SK-MEL-5 (cell line): ENCODE measurements around the gene RNF186. TPM values are rescaled to one million over a fixed set of nuclear protein-coding genes. Genes with fewer than 3 reads are reported as not detected.

Source experiments
- DNase-seq: peaks from one replicate; pipeline ENCODE4 v3.0.0-alpha.2; 2016; ENCODE audit warnings: low read depth, low spot score
- in situ Hi-C: cut with HindIII; loops from 2 replicates; pipeline ENCODE4 v1.10.0; 2016; ENCODE audit warnings: low sequenced_read_pairs, high pct_unique_total_duplicates, low pct_unique_long_range_greater_than_20kb
- total RNA-seq: library from RNA; depleted of rRNA; stranded (reverse); fragments of >200 nt; shearing (Covaris generic); gene quantifications from 2 replicates; pipeline ENCODE4 v1.2.3, GENCODE V29; 2014; rRNA removed

The RNF186 gene
- total RNA-seq, 1 experiment from 2014 or later: not detected

DNA sequence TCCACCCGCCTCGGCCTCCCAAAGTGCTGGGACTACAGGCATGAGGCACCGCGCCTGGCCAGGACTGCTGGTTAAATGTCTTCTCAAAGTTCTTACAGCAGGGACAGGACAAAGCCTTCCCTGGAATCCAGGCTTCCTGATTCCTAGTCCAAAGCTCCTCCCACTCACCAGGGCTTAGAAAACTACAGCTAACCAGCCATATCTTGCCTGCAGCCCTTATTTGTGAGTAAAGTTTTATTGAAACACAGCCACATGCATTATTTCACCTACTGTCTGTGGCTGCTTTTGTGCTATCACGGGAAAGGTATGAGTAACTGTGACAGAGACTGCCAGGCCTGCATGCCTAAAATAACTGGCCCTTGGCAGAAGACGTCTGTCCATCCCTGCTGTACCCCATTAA is 39.8 kb downstream of the RNF186 start:
- DNase-seq: no peak
- in situ Hi-C loops: no loop called here

GRCh38 chr1:19774180-19774785 is 40.8 kb downstream of the RNF186 start:
- in situ Hi-C loops: no loop called here
- DNase-seq: no peak

DNA sequence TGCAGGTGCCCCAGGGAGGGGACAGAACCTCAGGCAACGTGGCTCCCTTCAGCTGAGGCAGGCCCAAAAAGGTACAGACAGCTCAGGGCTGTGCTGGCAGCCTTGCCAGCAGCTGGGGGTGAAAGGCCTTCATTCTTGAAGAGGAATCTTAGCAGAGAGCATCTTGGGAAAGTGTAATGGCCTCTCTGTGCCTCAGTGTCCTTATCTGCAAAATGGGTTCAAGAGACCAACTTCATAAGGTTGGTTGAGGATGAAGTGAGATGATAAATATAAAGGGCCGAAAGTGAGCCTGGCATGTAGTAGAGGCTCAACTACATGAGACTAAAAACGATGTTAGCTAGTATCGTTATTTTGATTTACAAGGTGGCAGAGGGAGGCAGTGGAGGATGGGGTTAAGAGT is 41.6 kb downstream of the RNF186 start:
- in situ Hi-C loops: no loop called here
- DNase-seq: no peak

DNA sequence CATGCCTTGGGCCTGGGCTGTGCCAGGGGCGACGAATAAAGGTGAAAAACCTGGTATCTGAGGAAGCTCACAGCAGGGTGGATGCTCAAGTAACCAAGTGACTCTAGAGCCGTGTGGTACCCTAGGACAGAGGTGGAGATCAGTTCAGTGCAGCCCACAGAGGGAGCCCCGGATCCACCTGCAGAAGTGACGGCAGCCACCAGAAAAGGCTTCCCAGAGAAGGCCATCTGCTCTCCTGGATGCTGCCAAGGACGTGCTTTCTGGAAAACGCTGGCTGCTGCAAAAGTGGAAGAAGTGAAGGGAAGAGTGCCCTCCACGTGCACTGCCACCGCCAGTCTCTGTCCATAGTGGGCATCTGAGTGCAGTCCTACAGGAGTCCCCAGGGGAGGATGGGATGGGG is 43.0 kb downstream of the RNF186 start:
- in situ Hi-C loops: no loop called here
- DNase-seq: no peak

DNA sequence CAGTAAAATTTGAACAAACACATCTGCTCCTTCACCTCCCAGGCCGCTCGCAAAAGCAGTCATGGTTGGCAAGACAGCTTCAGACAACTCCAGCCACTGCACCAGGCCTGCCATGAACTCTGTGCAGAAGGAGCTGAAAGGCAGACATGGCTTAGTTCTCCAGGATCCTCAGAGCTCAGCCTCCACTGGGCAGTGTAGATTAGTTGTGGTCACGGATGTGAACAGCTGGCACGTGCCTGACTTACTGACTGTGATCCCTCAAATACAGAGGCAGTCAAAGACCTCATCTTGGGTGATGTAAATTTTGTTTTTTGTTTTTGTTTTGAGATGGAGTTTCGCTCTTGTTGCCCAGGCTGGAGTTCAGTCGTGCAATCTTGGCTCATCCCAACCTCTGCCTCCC is 43.7 kb downstream of the RNF186 start:
- in situ Hi-C loops: no loop called here
- no peak for DNase-seq

DNA sequence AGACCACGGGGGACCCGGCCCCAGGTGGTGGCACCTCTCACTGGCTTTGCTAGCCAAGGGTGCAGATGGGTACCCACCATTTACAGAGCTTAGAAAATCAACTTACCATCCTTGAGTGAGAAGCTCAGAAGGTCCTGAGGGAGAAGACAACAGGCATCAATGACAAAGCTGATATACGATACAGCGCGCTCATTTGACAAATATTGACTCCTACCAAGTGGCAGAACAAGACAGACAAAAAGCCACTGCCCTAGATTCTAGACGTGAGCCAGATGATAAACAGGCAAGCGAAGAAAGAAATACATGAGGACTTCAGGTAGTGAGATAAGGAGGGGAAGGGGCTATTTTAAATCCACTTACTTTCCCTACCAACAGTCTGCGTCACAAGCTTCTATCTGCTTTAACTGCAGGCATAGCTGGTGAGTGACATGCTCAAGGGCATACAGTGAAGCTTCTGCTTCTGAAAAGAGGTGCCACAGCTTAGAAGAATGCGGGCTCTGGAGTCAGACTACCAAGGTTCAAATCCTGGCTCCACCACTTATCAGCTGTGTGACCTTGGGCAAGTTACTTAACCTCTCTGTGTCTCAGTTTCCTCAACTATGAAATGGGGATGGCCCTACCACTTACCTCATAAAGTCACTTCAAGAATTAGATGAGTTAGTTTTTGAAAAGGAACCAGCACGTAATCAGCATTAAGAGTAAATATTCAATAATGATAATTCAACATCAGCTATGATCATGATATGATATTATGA is 44.5 kb downstream of the RNF186 start:
- in situ Hi-C loops: no loop called here
- DNase-seq: no peak

- in situ Hi-C loops: no loop called here
- DNase-seq: no peak
Observed at GRCh38 chr1:19769211-19769932, 45.7 kb downstream of the RNF186 start.

DNA sequence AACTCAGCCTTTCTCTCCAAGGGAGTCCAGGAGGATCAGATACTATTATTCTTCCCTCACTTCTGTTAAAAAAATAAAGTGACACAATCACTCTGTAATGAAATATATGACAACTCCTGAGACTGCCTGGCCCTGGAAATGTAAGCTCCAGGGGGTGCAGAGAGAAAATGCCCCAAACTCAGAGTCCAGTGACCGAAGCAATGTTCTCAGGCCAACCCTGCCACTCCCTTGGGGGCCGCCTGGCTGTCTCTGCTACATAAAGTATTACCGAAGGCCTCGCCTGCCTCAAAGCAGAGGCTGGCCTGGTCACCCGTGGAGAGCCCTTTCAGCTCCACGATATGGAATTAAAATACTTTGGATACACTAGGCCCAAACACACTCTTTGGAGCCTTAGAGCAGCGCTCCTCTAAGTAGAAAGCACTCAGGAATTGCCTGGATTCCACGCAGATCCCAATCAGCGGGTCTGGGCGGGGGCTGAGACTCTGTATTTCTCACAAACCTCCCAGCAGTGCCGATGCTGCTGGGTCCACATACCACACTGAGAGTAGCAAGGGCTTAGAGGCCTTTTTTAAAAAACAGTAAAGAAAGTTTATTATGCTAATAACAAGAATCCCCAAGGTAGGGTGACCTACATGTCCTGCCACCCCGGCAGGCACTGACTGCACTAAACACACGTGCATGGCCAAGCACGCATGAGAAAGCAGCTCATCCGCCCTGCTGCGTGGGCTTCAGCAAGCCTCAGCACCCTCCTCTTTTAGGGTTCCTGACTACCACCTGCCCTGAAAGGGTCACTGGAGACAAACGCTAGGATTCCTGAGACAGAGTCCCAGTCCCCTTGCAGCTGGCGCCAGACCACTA is 46.5 kb downstream of the RNF186 start:
- in situ Hi-C loops: no loop called here
- no peak for DNase-seq

- peak; percentile 52 for DNase-seq
- in situ Hi-C loops: no loop called here
Observed at GRCh38 chr1:19765623-19766022, 49.5 kb downstream of the RNF186 start.

GRCh38 chr1:19764848-19765247 is 50.2 kb downstream of the RNF186 start:
- DNase-seq: no peak
- in situ Hi-C loops: no loop called here

Other genes with a start within 250 kb of the RNF186 start
- gene NBL1, start 171.0 kb downstream of the RNF186 start, total RNA-seq: 305 and 318 TPM in 2 replicates
- gene HTR6, start 150.4 kb downstream of the RNF186 start, total RNA-seq: 0.16 and 0.29 TPM in 2 replicates
- 15.9 and 19.8 TPM in 2 replicates for gene TMCO4, start 15.4 kb downstream of the RNF186 start, total RNA-seq
- 3.5 and 11.0 TPM in 2 replicates for gene OTUD3, start 67.1 kb upstream of the RNF186 start, total RNA-seq
- gene PLA2G2E, start 108.3 kb upstream of the RNF186 start, total RNA-seq: not detected in 2 replicates
- not detected in 2 replicates for gene PLA2G2A, start 164.3 kb upstream of the RNF186 start, total RNA-seq